Esophagus squamous epithelium (tissue), 4 donors: ENCODE data around the gene CPO.

Source experiments
- CTCF ChIP-seq, 6 experiments: fragments of 450-650 bp in 4 of 6; fragments of 200-600 bp in 2 of 6; sonication (generic) in 2 of 6; IDR thresholded peaks; one replicate each; pipeline ENCODE4 v1.5.1; 2016 to 2019; ENCODE audit warnings: antibody characterized with exemption in 6 of 6, mild to moderate bottlenecking in 4 of 6, moderate library complexity in 4 of 6
- POLR2A ChIP-seq, 4 donors: fragments of 450-650 bp; IDR thresholded peaks; one replicate each; pipeline ENCODE4 v1.6.1; 2017; ENCODE audit warnings: antibody characterized with exemption in 4 of 4, mild to moderate bottlenecking in 4 of 4, moderate library complexity in 3 of 4

- TF ChIP-seq CTCF (IDR thresholded peaks at IDR 0.05) (no peak), POLR2A (IDR thresholded peaks at IDR 0.05) (no peak)
Measured at GRCh38 chr2:206890926-206891325, 48.4 kb upstream of the CPO start.
